DND-41 (cell line): Measurements from ENCODE around the gene KDM3A.

ENCODE experiments used
- ATAC-seq: fragments of 200-7000 bp; cut with Tn5 transposase; 3 replicates; pipeline ENCODE4 v1.9.1; 2021; ENCODE audit warnings: low read depth; ENCODE audit not compliant: insufficient read depth
- DNase-seq: peaks from one replicate; pipeline ENCODE4 v3.0.0-alpha.2; 2020
- H2AFZ ChIP-seq: 2 replicates; pipeline ENCODE4 v1.6.0; 2012; ENCODE audit warnings: low read depth, low read length
- H3K27ac ChIP-seq: 2 replicates; pipeline ENCODE4 v1.5.1; 2012; ENCODE audit warnings: low read length, inconsistent platforms
- H3K27me3 ChIP-seq: fragments of 200-600 bp; sonication (generic); 2 replicates; pipeline ENCODE4 v1.6.0; 2012; ENCODE audit warnings: low read length, mild to moderate bottlenecking, inconsistent platforms; ENCODE audit not compliant: insufficient read depth, poor library complexity
- H3K36me3 ChIP-seq: 2 replicates; pipeline ENCODE4 v1.5.1; 2012; ENCODE audit warnings: low read length, inconsistent platforms; ENCODE audit not compliant: insufficient read depth
- H3K4me1 ChIP-seq: 2 replicates; pipeline ENCODE4 v1.5.1; 2012; ENCODE audit warnings: mild to moderate bottlenecking, low read length; ENCODE audit not compliant: insufficient read depth
- H3K4me2 ChIP-seq: 2 replicates; pipeline ENCODE4 v1.6.0; 2012; ENCODE audit warnings: mild to moderate bottlenecking, moderate library complexity, low read length, inconsistent platforms; ENCODE audit not compliant: insufficient read depth
- H3K4me3 ChIP-seq, 2 experiments: fragments of 200-600 bp in 1 of 2; shearing (Covaris generic) in 1 of 2; 2 replicates each; pipeline ENCODE4 v1.5.1; 2012 to 2016; ENCODE audit warnings: inconsistent platforms in 2 of 2, low read length in 2 of 2, mild to moderate bottlenecking in 2 of 2, low read depth in 1 of 2, moderate library complexity in 1 of 2
- H3K79me2 ChIP-seq: 2 replicates; pipeline ENCODE4 v1.6.0; 2012; ENCODE audit warnings: low read length, inconsistent platforms; ENCODE audit not compliant: insufficient read depth
- H3K9ac ChIP-seq: 2 replicates; pipeline ENCODE4 v1.6.0; 2012; ENCODE audit warnings: low read depth, mild to moderate bottlenecking, inconsistent platforms, low read length, moderate library complexity
- H3K9me3 ChIP-seq: 2 replicates; pipeline ENCODE4 v1.5.1; 2012; ENCODE audit warnings: low read length, moderate library complexity, mild to moderate bottlenecking, inconsistent platforms; ENCODE audit not compliant: insufficient read depth, severe bottlenecking
- H4K20me1 ChIP-seq: 2 replicates; pipeline ENCODE4 v1.6.0; 2012; ENCODE audit warnings: low read length; ENCODE audit not compliant: insufficient read depth
- EZH2 ChIP-seq: IDR thresholded peaks from 3 replicates; pipeline ENCODE4 v1.6.1; 2012; ENCODE audit warnings: borderline replicate concordance, low read depth, mild to moderate bottlenecking, moderate library complexity, low read length, inconsistent platforms; ENCODE audit not compliant: severe bottlenecking
- TF ChIP-seq, protein P1 (sequence below): IDR thresholded peaks from 2 replicates; pipeline ENCODE4 v1.5.1; 2012; ENCODE audit warnings: borderline replicate concordance, low read length, moderate library complexity, mild to moderate bottlenecking; ENCODE audit not compliant: poor library complexity, severe bottlenecking; ENCODE audit errors: extremely low read depth

Gene KDM3A, protein sequence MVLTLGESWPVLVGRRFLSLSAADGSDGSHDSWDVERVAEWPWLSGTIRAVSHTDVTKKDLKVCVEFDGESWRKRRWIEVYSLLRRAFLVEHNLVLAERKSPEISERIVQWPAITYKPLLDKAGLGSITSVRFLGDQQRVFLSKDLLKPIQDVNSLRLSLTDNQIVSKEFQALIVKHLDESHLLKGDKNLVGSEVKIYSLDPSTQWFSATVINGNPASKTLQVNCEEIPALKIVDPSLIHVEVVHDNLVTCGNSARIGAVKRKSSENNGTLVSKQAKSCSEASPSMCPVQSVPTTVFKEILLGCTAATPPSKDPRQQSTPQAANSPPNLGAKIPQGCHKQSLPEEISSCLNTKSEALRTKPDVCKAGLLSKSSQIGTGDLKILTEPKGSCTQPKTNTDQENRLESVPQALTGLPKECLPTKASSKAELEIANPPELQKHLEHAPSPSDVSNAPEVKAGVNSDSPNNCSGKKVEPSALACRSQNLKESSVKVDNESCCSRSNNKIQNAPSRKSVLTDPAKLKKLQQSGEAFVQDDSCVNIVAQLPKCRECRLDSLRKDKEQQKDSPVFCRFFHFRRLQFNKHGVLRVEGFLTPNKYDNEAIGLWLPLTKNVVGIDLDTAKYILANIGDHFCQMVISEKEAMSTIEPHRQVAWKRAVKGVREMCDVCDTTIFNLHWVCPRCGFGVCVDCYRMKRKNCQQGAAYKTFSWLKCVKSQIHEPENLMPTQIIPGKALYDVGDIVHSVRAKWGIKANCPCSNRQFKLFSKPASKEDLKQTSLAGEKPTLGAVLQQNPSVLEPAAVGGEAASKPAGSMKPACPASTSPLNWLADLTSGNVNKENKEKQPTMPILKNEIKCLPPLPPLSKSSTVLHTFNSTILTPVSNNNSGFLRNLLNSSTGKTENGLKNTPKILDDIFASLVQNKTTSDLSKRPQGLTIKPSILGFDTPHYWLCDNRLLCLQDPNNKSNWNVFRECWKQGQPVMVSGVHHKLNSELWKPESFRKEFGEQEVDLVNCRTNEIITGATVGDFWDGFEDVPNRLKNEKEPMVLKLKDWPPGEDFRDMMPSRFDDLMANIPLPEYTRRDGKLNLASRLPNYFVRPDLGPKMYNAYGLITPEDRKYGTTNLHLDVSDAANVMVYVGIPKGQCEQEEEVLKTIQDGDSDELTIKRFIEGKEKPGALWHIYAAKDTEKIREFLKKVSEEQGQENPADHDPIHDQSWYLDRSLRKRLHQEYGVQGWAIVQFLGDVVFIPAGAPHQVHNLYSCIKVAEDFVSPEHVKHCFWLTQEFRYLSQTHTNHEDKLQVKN (N-terminal part only)

DNA sequence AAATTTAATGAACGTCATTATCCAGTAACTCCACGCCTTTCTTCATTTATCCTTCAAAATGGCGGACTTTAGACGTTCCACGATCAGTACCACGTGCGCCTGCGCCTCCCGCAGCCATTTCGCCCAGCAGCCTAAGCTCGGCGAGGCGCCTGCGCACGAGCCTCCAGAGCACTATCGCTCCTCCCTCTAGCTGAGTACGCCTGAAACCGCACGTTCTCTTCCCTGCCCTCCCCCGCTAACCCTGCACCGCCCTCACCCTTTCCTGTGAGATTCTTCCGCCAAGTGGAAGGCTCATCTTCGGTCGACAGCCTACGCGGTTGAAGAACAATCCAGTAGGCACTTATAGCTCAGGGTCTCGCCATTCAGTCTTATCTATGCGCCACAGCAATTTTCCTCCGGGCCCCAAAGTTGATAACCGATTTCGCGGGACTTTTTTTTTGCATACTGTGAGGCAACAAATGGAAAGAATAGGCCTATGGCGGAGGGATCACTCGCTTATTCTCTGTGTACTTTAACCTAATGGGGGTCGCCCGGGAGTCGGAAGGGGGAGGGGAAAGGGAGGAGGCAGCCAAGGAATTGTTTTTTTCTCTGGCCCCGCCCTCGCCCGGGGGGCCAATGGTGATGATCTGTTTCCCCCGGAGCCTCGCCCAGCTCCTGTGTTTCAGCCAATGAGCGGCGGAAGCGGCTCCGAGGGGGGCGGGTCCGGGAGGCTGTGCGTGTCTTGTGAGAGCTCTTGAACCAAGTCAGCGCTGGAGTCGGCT lies at the start of gene KDM3A:
Gene KDM3A, plus strand, starts transcription at position 741 of the 761 bp plus-strand sequence. CDS start 677 bp downstream, outside the sequence.
- DNase-seq (peak; percentile 100), ATAC-seq (peak; percentile 85)
- H3K4me3 ChIP-seq = peak within 1 kb of the TSS; percentile 50 to 90
- H3K4me2 ChIP-seq = peak within 1 kb of the TSS; percentile 80
- H3K27ac ChIP-seq = peak within 1 kb of the TSS; percentile 98
- H3K27me3 ChIP-seq = no peaks in the 10 kb centered on the region
- H3K36me3 ChIP-seq = peaks cover 43% of the 10 kb centered on the region
- peaks cover 29% of the 10 kb centered on the region for H3K9me3 ChIP-seq
- H3K4me1 ChIP-seq = peaks cover 41% of the 10 kb centered on the region
- H3K9ac ChIP-seq = peak within 1 kb of the TSS; percentile 75
- peaks cover 41% of the 10 kb centered on the region for H3K79me2 ChIP-seq
- TF ChIP-seq EZH2 = no peak
- TF ChIP-seq, protein P1, sequence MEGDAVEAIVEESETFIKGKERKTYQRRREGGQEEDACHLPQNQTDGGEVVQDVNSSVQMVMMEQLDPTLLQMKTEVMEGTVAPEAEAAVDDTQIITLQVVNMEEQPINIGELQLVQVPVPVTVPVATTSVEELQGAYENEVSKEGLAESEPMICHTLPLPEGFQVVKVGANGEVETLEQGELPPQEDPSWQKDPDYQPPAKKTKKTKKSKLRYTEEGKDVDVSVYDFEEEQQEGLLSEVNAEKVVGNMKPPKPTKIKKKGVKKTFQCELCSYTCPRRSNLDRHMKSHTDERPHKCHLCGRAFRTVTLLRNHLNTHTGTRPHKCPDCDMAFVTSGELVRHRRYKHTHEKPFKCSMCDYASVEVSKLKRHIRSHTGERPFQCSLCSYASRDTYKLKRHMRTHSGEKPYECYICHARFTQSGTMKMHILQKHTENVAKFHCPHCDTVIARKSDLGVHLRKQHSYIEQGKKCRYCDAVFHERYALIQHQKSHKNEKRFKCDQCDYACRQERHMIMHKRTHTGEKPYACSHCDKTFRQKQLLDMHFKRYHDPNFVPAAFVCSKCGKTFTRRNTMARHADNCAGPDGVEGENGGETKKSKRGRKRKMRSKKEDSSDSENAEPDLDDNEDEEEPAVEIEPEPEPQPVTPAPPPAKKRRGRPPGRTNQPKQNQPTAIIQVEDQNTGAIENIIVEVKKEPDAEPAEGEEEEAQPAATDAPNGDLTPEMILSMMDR = no peak
- peak within 1 kb of the TSS; percentile 86 for H2AFZ ChIP-seq
- peaks cover 39% of the 10 kb centered on the region for H4K20me1 ChIP-seq

DNA sequence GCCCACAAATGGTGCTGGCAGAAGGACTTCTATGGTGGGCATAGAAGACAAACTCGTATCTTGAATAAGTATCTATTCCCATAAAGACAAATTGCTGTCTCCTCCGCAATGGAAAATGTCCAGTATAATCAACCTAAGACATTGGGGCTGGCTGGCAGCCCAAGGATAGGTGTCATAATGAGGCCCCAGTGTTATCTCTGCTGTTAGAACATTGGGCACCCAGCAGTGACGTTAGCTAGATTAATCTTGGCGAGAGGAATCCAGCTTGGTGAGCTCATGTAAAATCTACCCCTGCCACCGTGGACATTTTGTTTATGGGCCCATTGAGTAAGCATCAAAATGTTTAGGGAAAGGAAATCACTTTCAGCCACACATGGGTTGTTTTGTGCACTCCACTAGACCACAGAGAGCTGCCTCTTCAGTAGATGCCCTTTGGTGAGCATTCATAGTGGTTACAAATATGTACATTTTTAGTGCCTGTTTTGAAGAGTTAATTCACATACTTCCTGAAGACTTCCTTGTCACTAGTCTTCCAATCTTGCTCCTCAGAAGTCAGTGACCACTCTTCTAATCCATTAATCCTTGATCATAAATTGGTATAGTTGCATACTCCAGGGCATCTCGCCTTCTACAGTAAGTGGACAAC lies 48.2 kb upstream of the KDM3A start:
- Histone ChIP-seq H3K9me3 (no peaks in the 10 kb centered on the region), H4K20me1 (no peaks in the 10 kb centered on the region), H3K4me2 (no peak overlapping the region), H3K79me2 (no peaks in the 10 kb centered on the region), H3K36me3 (no peaks in the 10 kb centered on the region), H3K9ac (no peak overlapping the region), H3K27ac (no peak overlapping the region), H3K4me3 (no peak overlapping the region), H3K4me1 (peaks cover 5% of the 10 kb centered on the region; the same call in 1 of the 2 replicates), H2AFZ (no peak overlapping the region), H3K27me3 (no peaks in the 10 kb centered on the region)
- DNase-seq (no peak), ATAC-seq (no peak)
- no peak for TF ChIP-seq EZH2
- TF ChIP-seq, protein P1 = no peak
